Panc1 (cell line): Measurements from ENCODE around the gene FNIP1. TPM values are rescaled to one million over a fixed set of nuclear protein-coding genes. Genes with fewer than 3 reads are reported as not detected.

Experiments used
- ATAC-seq: fragments of 200-7000 bp; cut with Tn5 transposase; 2 replicates; pipeline ENCODE4 v1.9.1; 2020; ENCODE audit warnings: mild to moderate bottlenecking, moderate library complexity
- BruUV-seq: library from RNA; stranded (reverse); fragments of 400-500 nt; replicated peaks from 2 replicates; lab custom pipeline; 2021; lab: Mats Ljungman, UMichigan
- CTCF ChIA-PET: fragments of 300-600 bp; sonication (Branson Sonifier 250); formaldehyde crosslinking; loops from one replicate; lab custom pipeline; 2022; ENCODE audit warnings: antibody characterized with exemption; lab: Charles Lee
- POLR2A ChIA-PET: fragments of 300-600 bp; sonication (Branson Sonifier 250); formaldehyde crosslinking; loops from one replicate; lab custom pipeline; 2022; ENCODE audit warnings: antibody characterized with exemption; lab: Charles Lee
- DNase-seq: peaks from one replicate; pipeline ENCODE4 v3.0.0-alpha.2; 2010; ENCODE audit warnings: low read depth, low spot score
- H3K27ac ChIP-seq: 2 replicates; pipeline ENCODE4 v1.5.1; 2011; ENCODE audit warnings: mild to moderate bottlenecking, low read length, inconsistent platforms
- H3K27me3 ChIP-seq: fragments of 200-500 bp; sonication (Bioruptor generic); 2 replicates; pipeline ENCODE4 v1.6.0; 2014; ENCODE audit warnings: low read length, inconsistent platforms; ENCODE audit not compliant: control insufficient read depth, insufficient read depth
- H3K36me3 ChIP-seq: fragments of 200-500 bp; sonication (Bioruptor generic); 2 replicates; pipeline ENCODE4 v1.5.1; 2014; ENCODE audit warnings: inconsistent platforms, mild to moderate bottlenecking, low read length, moderate library complexity; ENCODE audit not compliant: control insufficient read depth, insufficient read depth
- H3K4me1 ChIP-seq: 2 replicates; pipeline ENCODE4 v1.5.1; 2011; ENCODE audit warnings: inconsistent platforms, mild to moderate bottlenecking, low read length, moderate library complexity; ENCODE audit not compliant: control insufficient read depth, insufficient read depth
- H3K4me3 ChIP-seq, 2 experiments: 2 replicates each; pipeline ENCODE4 v1.5.1; 2011 to 2012; ENCODE audit warnings: low read depth in 2 of 2, low read length in 2 of 2, mild to moderate bottlenecking in 2 of 2, inconsistent platforms in 1 of 2, moderate library complexity in 1 of 2
- H3K9me3 ChIP-seq: fragments of 200-500 bp; sonication (Bioruptor generic); 2 replicates; pipeline ENCODE4 v1.5.1; 2014; ENCODE audit warnings: low read depth, mild to moderate bottlenecking, inconsistent platforms, low read length, moderate library complexity; ENCODE audit not compliant: control insufficient read depth, insufficient read depth
- POLR2AphosphoS5 ChIP-seq: IDR thresholded peaks from 2 replicates; pipeline ENCODE4 v1.6.1; 2012; ENCODE audit warnings: mild to moderate bottlenecking, low read depth, low read length, moderate library complexity
- SIN3A ChIP-seq: IDR thresholded peaks from 2 replicates; pipeline ENCODE4 v1.6.1; 2012; ENCODE audit warnings: low read depth, mild to moderate bottlenecking, low read length, moderate library complexity, borderline replicate concordance; ENCODE audit not compliant: insufficient read depth
- TCF7L2 ChIP-seq: IDR thresholded peaks from 2 replicates; pipeline ENCODE4 v1.6.1; 2011; ENCODE audit warnings: mild to moderate bottlenecking, low read depth, low read length, inconsistent platforms
- in situ Hi-C: cut with HindIII; loops from 2 replicates; pipeline ENCODE4 v1.10.0; 2016; ENCODE audit warnings: low sequenced_read_pairs, low pct_unique_long_range_greater_than_20kb
- intact Hi-C: fragments of 100-400 bp; cut with micrococcal nuclease; formaldehyde crosslinking; loops from one replicate; pipeline ENCODE4 v1.10.0; 2022; ENCODE audit not compliant: unreplicated experiment
- total RNA-seq: library from RNA; stranded (reverse); gene quantifications from one replicate; pipeline ENCODE4 v1.2.1, GENCODE V29; 2021; ENCODE audit not compliant: unreplicated experiment
- TF ChIP-seq, protein P1 (sequence below), 2 experiments: IDR thresholded peaks; 2 replicates each; pipeline ENCODE4 v1.6.1; 2011 to 2012; ENCODE audit warnings: low read depth in 2 of 2, control low read depth in 1 of 2, low read length in 1 of 2, mild to moderate bottlenecking in 1 of 2, moderate library complexity in 1 of 2; ENCODE audit not compliant: insufficient read depth in 1 of 2
- TF ChIP-seq, protein P2 (sequence below): fragments of 450-650 bp; IDR thresholded peaks from 2 replicates; pipeline ENCODE4 v1.5.1; 2017; ENCODE audit warnings: mild to moderate bottlenecking

FNIP1 gene
- total RNA-seq, 1 experiment from 2014 or later, result 48.3 TPM

DNA sequence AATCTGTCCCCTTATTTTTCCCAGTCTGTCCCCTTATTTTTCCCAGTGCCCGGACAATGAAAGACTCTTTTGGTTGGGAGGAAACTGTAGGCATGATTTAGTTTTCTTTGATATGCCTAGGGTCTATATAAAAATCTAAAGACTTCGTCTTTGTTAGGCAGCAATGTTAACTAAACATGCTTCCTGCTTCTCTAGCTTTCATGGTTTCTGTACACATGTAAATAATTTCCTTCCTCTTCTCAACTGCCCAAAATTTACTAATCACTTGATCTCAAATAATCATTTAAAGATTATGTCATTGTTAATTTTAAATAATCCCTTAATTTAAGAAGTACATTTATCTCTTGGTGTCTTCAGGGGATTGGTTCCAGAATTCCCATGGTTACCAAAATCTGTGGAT lies 114.0 kb downstream of the FNIP1 start:
- no peak for TF ChIP-seq SIN3A
- TF ChIP-seq, protein P1, sequence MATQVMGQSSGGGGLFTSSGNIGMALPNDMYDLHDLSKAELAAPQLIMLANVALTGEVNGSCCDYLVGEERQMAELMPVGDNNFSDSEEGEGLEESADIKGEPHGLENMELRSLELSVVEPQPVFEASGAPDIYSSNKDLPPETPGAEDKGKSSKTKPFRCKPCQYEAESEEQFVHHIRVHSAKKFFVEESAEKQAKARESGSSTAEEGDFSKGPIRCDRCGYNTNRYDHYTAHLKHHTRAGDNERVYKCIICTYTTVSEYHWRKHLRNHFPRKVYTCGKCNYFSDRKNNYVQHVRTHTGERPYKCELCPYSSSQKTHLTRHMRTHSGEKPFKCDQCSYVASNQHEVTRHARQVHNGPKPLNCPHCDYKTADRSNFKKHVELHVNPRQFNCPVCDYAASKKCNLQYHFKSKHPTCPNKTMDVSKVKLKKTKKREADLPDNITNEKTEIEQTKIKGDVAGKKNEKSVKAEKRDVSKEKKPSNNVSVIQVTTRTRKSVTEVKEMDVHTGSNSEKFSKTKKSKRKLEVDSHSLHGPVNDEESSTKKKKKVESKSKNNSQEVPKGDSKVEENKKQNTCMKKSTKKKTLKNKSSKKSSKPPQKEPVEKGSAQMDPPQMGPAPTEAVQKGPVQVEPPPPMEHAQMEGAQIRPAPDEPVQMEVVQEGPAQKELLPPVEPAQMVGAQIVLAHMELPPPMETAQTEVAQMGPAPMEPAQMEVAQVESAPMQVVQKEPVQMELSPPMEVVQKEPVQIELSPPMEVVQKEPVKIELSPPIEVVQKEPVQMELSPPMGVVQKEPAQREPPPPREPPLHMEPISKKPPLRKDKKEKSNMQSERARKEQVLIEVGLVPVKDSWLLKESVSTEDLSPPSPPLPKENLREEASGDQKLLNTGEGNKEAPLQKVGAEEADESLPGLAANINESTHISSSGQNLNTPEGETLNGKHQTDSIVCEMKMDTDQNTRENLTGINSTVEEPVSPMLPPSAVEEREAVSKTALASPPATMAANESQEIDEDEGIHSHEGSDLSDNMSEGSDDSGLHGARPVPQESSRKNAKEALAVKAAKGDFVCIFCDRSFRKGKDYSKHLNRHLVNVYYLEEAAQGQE (IDR thresholded peaks at IDR 0.05; ENCODE audit: insufficient read depth in 1 of 2, low read depth in 2 of 2, low read length in 1 of 2), result no peak
- TF ChIP-seq POLR2AphosphoS5, result no peak
- TF ChIP-seq, protein P2, sequence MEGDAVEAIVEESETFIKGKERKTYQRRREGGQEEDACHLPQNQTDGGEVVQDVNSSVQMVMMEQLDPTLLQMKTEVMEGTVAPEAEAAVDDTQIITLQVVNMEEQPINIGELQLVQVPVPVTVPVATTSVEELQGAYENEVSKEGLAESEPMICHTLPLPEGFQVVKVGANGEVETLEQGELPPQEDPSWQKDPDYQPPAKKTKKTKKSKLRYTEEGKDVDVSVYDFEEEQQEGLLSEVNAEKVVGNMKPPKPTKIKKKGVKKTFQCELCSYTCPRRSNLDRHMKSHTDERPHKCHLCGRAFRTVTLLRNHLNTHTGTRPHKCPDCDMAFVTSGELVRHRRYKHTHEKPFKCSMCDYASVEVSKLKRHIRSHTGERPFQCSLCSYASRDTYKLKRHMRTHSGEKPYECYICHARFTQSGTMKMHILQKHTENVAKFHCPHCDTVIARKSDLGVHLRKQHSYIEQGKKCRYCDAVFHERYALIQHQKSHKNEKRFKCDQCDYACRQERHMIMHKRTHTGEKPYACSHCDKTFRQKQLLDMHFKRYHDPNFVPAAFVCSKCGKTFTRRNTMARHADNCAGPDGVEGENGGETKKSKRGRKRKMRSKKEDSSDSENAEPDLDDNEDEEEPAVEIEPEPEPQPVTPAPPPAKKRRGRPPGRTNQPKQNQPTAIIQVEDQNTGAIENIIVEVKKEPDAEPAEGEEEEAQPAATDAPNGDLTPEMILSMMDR, result no peak
- TF ChIP-seq TCF7L2, result no peak
- ChIA-PET POLR2A (no interaction called here), CTCF (no interaction called here)
- DNase-seq (no peak), ATAC-seq (no peak)
- no TSS peak for BruUV-seq
- no peak overlapping the region for H3K4me3 ChIP-seq
- in situ Hi-C loops (no loop called here), intact Hi-C loops (no loop called here)
- H3K36me3 ChIP-seq, result 0 out of 2 replicates have a peak, but pooled peaks cover 2% of the 10 kb centered on the region
- H3K27ac ChIP-seq, result no peak overlapping the region
- no peaks in the 10 kb centered on the region for H3K9me3 ChIP-seq
- no peaks in the 10 kb centered on the region for H3K4me1 ChIP-seq
- H3K27me3 ChIP-seq, result no peaks in the 10 kb centered on the region

DNA sequence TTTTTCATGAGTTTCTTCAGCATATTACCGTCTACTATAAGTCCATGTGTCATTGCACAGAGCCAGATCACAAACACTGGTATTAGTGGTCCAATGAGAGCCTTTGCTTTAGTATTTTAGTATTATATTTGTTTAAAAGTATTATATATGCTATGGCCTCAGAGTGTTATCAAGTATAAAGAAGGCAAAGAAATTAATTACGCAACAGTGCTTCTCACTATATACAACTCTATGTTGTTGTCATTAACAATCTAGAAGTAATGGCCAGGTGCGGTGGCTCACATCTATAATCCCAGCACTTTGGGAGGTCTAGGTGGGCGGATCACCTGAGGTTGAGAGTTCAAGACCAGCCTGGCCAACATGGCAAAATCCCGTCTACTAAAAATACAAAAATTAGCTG lies 114.6 kb downstream of the FNIP1 start:
- no peak for ATAC-seq

More for the DNA sequence above, 114.6 kb downstream of the FNIP1 start:
- Histone ChIP-seq H3K27me3 (no peaks in the 10 kb centered on the region), H3K36me3 (peaks cover 6% of the 10 kb centered on the region), H3K9me3 (no peaks in the 10 kb centered on the region), H3K27ac (no peak overlapping the region), H3K4me1 (no peaks in the 10 kb centered on the region), H3K4me3 (no peak overlapping the region)
- ChIA-PET POLR2A (no interaction called here), CTCF (no interaction called here)
- in situ Hi-C loops, result no loop called here
- BruUV-seq, result no TSS peak
- intact Hi-C loops, result no loop called here
- TF ChIP-seq TCF7L2 (no peak), SIN3A (no peak), POLR2AphosphoS5 (no peak)
- TF ChIP-seq, protein P2, result no peak
- TF ChIP-seq, protein P1 (IDR thresholded peaks at IDR 0.05; ENCODE audit: insufficient read depth in 1 of 2, low read depth in 2 of 2, low read length in 1 of 2), result no peak
- no peak for DNase-seq
